Endodermal cell (in vitro differentiated cells): ENCODE measurements around the gene DACH1. TPM values are rescaled to one million over a fixed set of nuclear protein-coding genes. Genes with fewer than 3 reads are reported as not detected.

Experiments used
- DNase-seq: peaks from one replicate; pipeline ENCODE4 v3.0.0-alpha.2; 2017
- H3K27ac ChIP-seq: 2 replicates; pipeline ENCODE4 v1.5.1; 2013; ENCODE audit warnings: mild to moderate bottlenecking, low read depth, low read length, moderate library complexity
- H3K27me3 ChIP-seq: 2 replicates; pipeline ENCODE4 v1.6.1; 2013; ENCODE audit warnings: mild to moderate bottlenecking, low read length, moderate library complexity; ENCODE audit not compliant: insufficient read depth, control insufficient read depth, poor library complexity, severe bottlenecking
- H3K36me3 ChIP-seq: 2 replicates; pipeline ENCODE4 v1.7.0; 2013; ENCODE audit warnings: mild to moderate bottlenecking, low read length, moderate library complexity; ENCODE audit not compliant: control insufficient read depth, insufficient read depth
- H3K4me1 ChIP-seq: one replicate; pipeline ENCODE4 v1.7.0; 2013; ENCODE audit warnings: low read length; ENCODE audit not compliant: control insufficient read depth, insufficient read depth
- H3K4me3 ChIP-seq: 2 replicates; pipeline ENCODE4 v1.5.1; 2013; ENCODE audit warnings: mild to moderate bottlenecking, low read length, moderate library complexity
- H3K9ac ChIP-seq: 2 replicates; pipeline ENCODE4 v1.6.1; 2013; ENCODE audit warnings: mild to moderate bottlenecking, low read length, moderate library complexity; ENCODE audit not compliant: poor library complexity, severe bottlenecking; ENCODE audit errors: extremely low read depth
- H3K9me3 ChIP-seq: 2 replicates; pipeline ENCODE4 v1.6.1; 2013; ENCODE audit warnings: mild to moderate bottlenecking, low read length, moderate library complexity; ENCODE audit not compliant: control insufficient read depth
- H3K27ac Mint-ChIP-seq: 2 replicates; pipeline ENCODE4 v1.8.0; 2020; ENCODE audit warnings: mixed read lengths
- H3K27me3 Mint-ChIP-seq: 2 replicates; pipeline ENCODE4 v1.8.0; 2021; ENCODE audit warnings: mild to moderate bottlenecking, mixed read lengths; ENCODE audit not compliant: insufficient read depth
- H3K36me3 Mint-ChIP-seq: 2 replicates; pipeline ENCODE4 v1.8.0; 2020; ENCODE audit warnings: low read depth, mixed read lengths
- H3K4me1 Mint-ChIP-seq: 2 replicates; pipeline ENCODE4 v1.8.0; 2020; ENCODE audit warnings: mixed read lengths
- H3K4me3 Mint-ChIP-seq: 2 replicates; pipeline ENCODE4 v1.8.0; 2020; ENCODE audit warnings: mild to moderate bottlenecking, moderate library complexity, mixed read lengths
- H3K9me3 Mint-ChIP-seq: 2 replicates; pipeline ENCODE4 v1.8.0; 2020; ENCODE audit warnings: mild to moderate bottlenecking, mixed read lengths
- WGBS, 2 experiments: methylation state at CpG; one replicate each; pipeline versions ENCODE4 v1.1.5 to v1.1.7; 2013; ENCODE audit warnings: missing lambda C conversion rate in 2 of 2, mixed read lengths in 1 of 2; ENCODE audit not compliant: insufficient coverage in 1 of 2, insufficient read length in 1 of 2; 5-methylcytosine and 5-hydroxymethylcytosine counted together
- total RNA-seq, 2 donors: library from RNA; stranded (reverse); fragmentation: NEBNext Ultra II Directional in 1 of 2; extraction: Animal tissue kit (Norgen Biotek cat#: 25700) in 1 of 2; gene quantifications; 2 replicates in 1 of 2; 3 replicates in 1 of 2; pipeline ENCODE4 v1.2.1, GENCODE V29; 2021
- TF ChIP-seq, protein P1 (sequence below): fragments of 200-600 bp; sonication (generic); conservative IDR thresholded peaks from 2 replicates; pipeline ENCODE4 v1.5.0; 2021; ENCODE audit warnings: antibody characterized with exemption, mild to moderate bottlenecking

Gene DACH1
- total RNA-seq, 2 donors from 2014 or later, result 0.81 to 1.2 TPM

DNA sequence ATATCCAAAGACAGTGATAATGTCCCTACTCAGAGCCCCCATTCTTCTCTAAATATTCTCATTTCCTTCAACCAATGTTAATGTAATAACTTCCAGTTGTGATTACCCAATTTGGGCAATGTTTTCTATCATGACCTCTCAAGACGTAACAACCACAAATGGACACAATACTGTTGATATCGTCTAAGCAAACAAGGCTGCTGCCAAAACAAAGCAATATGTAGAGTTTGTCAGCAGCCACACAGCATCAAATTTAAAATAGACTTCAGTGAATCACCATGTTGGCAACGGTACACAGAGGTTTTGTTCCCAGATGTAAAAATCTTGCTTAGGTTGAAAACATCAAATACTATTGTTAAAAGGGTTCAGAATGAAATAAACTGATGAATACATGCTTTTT is 205.1 kb downstream of the DACH1 start:
- Mint-ChIP-seq H3K4me3 (no peak overlapping the region), H3K9me3 (no peaks in the 10 kb centered on the region), H3K4me1 (no peaks in the 10 kb centered on the region), H3K36me3 (no peaks in the 10 kb centered on the region), H3K27me3 (no peaks in the 10 kb centered on the region), H3K27ac (no peak overlapping the region)
- no peaks in the 10 kb centered on the region for H3K9me3 ChIP-seq
- no peaks in the 10 kb centered on the region for H3K27me3 ChIP-seq
- DNase-seq, result no peak
- H3K27ac ChIP-seq, result no peak overlapping the region
- TF ChIP-seq, protein P1, sequence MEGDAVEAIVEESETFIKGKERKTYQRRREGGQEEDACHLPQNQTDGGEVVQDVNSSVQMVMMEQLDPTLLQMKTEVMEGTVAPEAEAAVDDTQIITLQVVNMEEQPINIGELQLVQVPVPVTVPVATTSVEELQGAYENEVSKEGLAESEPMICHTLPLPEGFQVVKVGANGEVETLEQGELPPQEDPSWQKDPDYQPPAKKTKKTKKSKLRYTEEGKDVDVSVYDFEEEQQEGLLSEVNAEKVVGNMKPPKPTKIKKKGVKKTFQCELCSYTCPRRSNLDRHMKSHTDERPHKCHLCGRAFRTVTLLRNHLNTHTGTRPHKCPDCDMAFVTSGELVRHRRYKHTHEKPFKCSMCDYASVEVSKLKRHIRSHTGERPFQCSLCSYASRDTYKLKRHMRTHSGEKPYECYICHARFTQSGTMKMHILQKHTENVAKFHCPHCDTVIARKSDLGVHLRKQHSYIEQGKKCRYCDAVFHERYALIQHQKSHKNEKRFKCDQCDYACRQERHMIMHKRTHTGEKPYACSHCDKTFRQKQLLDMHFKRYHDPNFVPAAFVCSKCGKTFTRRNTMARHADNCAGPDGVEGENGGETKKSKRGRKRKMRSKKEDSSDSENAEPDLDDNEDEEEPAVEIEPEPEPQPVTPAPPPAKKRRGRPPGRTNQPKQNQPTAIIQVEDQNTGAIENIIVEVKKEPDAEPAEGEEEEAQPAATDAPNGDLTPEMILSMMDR, result no peak
- H3K9ac ChIP-seq, result no peak overlapping the region
- H3K4me3 ChIP-seq, result no peak overlapping the region
- no peaks in the 10 kb centered on the region for H3K36me3 ChIP-seq
- no peaks in the 10 kb centered on the region for H3K4me1 ChIP-seq
- WGBS, 2 experiments, result 93 to 95% methylated on average over 3 of the region's 3 CpGs

GRCh38 chr13:71659404-71659803 is 207.6 kb downstream of the DACH1 start:
- H3K4me3 ChIP-seq, result no peak overlapping the region
- H3K36me3 Mint-ChIP-seq, result no peaks in the 10 kb centered on the region
- H3K27ac Mint-ChIP-seq, result no peak overlapping the region
- H3K4me1 Mint-ChIP-seq, result no peaks in the 10 kb centered on the region
- H3K27me3 Mint-ChIP-seq, result no peaks in the 10 kb centered on the region
- no peaks in the 10 kb centered on the region for H3K27me3 ChIP-seq
- no peak for DNase-seq
- no peak overlapping the region for H3K27ac ChIP-seq
- no peak overlapping the region for H3K9ac ChIP-seq
- TF ChIP-seq, protein P1, result no peak
- no peaks in the 10 kb centered on the region for H3K36me3 ChIP-seq
- H3K9me3 Mint-ChIP-seq, result no peaks in the 10 kb centered on the region
- no peaks in the 10 kb centered on the region for H3K9me3 ChIP-seq
- H3K4me1 ChIP-seq, result no peaks in the 10 kb centered on the region
- no peak overlapping the region for H3K4me3 Mint-ChIP-seq

DNA sequence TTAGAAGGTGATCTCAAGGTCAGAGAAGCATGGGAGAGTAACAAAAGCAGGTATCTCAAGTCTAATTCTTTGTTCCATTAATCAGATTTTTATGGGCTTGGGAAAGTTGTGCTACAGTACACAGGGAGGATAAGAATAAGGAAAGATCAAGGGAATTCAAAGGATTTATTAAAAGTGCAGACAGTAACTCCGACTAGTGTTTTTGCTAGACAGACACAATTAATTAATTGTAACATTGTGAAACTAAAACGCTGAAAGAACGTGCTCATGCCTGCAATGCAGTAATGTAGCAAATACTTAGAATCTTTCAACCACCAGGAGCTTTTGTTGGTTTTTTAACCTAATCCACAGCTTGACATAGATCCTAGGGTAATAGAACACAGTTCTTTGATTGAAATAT is 221.5 kb downstream of the DACH1 start:
- peak overlapping the region; percentile 55 for H3K27ac ChIP-seq
- no peaks in the 10 kb centered on the region for H3K27me3 ChIP-seq
- WGBS, 2 experiments, result 90 to 100% methylated on average over 3 of the region's 3 CpGs
- H3K4me3 ChIP-seq, result no peak overlapping the region
- no peaks in the 10 kb centered on the region for H3K4me1 ChIP-seq
- H3K36me3 ChIP-seq, result no peaks in the 10 kb centered on the region
- no peak overlapping the region for H3K9ac ChIP-seq
- no peak for DNase-seq
- Mint-ChIP-seq H3K4me1 (peaks cover 2% of the 10 kb centered on the region), H3K4me3 (no peak overlapping the region), H3K27ac (no peak overlapping the region), H3K36me3 (no peaks in the 10 kb centered on the region), H3K27me3 (no peaks in the 10 kb centered on the region), H3K9me3 (no peaks in the 10 kb centered on the region)
- no peaks in the 10 kb centered on the region for H3K9me3 ChIP-seq
- TF ChIP-seq, protein P1, result no peak
